Kidney glomerular epithelial cell (primary cell): ENCODE data around the gene DCLRE1A.
"Not testable (repeated sequence)": the region's sequence is repeated elsewhere in the genome, so short reads cannot be mapped to it uniquely, and the experiment has no call there.

ENCODE experiments used
- DNase-seq: peaks from one replicate; lab custom pipeline; 2025; lab: John Stamatoyannopoulos, UW

DCLRE1A gene

DNA sequence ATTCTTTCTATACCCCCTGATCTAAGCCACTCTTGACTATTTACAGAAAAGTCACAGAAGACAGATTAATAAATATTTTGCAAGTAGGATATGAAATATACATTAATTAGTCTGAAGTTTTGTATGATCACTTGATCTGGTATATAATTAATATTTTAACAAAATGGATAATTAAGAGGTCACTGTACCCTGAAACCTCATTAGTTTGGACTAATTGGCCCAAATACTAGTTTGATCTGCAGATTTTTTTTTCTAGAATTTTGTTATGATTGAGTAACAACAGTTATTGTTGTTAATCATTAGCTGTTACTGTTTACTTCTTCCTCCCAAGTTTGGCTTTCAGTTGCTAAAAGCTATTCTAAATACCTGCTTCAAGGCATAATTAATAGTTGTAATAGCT lies 3.3 kb upstream of the DCLRE1A start:
- no peak for DNase-seq

DNA sequence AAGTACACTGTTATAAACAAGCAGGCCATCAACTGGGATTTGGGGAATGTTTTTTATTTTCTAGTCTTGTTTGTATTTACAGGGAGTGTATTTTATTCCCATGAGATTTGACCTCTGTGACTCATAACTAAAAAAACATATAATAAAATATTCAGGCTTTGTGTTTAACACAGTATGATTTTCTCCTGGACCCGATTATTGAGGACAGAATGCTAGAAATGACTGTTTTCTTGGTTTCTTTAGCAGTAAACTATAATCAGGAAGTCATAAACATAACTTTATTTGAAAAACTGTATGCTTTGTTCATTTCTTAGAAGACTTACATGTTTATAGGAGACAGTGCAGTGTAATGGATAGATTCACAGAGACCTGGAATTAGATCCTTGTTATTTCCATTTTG lies 2.7 kb upstream of the DCLRE1A start:
- no peak for DNase-seq

DNA sequence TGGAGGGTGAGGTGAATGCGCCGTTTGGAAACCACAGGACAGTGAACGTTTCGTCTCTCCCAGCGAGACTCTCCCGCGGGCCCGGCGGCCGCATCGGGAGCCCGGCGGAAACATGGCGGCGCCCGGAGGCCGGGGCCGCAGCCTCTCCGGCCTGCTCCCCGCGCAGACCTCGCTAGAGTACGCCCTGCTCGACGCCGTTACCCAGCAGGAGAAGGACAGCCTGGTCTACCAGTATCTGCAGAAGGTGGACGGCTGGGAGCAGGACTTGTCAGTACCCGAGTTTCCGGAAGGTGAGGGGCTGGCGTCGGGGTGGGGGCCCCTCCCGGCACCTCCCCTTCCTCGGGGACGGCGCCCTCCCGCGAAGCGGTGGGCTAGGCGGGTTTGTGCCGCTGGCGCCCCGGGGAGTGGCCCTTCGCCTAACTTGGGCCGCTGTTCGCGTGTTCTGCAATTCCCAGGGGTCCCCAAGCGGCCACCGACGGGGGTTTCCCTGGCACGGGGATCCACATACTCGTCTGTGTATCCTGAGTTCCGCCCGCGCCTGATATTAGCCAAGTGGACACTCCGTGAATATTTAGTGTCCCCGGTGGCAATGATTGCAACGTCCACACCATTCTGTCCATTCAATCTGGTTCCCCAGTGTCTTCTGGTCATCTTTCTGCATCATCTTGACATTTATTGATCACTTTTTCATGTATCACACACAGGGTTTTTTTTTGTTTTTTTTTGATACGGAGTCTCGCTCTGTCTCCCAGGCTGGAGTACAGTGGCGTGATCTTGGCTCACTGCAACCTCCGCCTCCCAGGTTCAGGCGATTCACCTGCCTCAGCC lies 1.1 kb upstream of the DCLRE1A start:
- peak; percentile 41 for DNase-seq

DNA sequence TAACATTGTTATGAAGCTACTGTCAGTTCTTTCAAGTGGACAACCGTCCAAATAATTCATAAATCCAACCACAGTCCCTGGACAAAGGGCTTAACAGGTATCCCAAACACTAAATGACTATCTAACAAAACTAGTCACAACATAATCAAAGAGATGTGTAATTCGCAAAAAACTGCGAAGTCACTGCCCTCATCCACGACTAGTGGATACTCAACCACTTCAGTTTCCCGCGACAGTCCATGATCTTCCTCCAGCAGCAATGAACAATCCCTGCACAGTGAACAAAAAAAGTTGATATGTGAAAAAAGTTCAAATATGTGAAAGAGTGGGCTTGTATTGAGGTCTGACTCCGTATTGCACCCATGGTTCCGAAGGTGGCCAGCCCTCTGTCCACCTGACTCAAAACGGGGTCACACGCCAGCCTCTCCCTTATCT lies 287 bp downstream of the DCLRE1A start:
- no peak for DNase-seq

DNA sequence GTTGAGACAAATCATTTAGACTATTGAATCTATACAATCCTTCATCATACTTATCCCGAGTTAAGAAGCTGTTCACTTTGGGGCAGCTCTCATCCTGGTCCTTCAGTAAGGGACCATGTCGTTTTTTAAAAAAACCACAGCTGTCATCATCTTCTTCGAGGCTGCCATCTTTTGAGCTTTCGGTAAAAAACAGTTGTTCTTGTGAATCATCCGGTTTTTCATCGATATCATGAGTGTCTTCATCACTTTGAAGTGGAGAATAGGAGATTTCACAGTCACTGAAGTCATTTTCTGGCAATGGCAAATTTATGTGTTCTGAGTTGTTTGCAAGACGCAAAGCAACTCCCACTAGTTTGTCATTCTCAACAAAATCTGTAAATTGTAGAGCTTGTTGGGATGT lies 3.9 kb downstream of the DCLRE1A start:
- DNase-seq: no peak

DNA sequence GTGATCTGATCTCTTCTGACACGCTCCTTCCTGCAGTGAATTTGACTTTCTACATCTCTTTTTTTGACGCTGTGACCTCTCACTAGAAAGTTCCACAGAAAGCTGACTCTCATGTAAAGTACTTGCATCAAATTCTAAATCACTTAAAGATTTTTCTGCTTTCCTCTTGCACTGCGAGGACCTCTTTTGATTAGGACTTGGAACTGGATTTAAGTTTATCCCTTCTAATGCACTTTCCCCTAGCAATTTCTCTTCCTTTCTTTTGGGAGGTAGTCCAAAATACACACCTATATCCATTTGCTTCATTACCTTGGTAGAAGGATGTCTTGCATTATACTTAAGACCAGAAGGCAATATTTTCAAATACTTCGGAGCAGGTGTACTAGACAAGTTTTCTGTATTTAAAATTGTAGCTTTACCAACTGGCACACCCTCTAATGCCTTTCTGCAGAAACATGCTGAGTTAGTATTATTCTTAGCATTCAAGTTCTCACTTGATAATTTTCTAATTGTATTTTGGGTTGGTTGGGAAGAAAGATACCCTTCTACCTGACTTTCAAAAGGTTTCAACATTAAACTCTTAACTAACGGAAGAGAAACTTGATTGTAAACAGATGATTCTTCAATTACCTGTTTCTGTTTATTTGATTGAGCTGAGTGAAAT lies 4.6 kb downstream of the DCLRE1A start:
- DNase-seq: no peak

DNA sequence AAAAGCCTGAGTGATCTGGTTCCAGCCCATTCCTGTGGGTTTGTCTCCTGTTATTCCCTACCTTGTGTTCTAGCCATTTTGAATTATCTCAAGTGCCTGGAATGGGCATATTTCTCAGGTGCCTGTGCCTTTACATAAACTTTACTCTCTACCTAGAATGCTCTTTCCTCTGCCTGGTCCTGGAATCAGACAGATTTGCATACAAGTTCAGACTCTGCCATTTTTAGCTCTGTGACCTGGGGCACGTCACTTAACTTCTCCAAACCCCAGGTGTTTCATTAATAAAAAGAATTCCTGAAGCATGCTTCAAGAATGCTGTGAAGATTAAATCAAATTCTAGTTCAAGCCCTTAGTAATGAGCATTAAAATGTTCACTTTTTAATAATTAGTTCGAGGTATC lies 7.8 kb downstream of the DCLRE1A start:
- DNase-seq: no peak

DNA sequence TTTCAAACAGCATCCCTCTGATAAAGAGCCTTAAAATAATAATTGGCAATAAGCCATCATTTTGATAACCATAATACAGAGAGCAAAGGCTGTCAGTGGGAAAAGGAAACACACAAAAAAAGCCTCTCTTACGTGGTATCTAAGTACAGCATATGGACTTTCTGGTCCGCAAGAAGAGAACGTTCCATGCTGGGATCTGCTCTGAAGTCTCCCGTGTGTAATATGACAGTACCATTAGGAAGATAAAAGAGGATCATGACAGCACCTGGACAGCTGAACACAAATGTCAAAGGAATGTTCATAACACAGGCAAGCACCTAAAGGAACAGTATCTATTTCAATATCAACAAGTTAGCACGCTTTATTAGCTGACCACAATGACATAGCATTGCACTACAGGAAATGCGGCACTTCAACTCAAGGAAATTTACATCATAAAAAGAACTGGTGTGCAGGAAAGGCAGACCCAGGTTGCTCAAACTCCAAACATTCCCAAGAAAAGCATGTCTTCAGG lies 9.9 kb downstream of the DCLRE1A start:
- no peak for DNase-seq

DNA sequence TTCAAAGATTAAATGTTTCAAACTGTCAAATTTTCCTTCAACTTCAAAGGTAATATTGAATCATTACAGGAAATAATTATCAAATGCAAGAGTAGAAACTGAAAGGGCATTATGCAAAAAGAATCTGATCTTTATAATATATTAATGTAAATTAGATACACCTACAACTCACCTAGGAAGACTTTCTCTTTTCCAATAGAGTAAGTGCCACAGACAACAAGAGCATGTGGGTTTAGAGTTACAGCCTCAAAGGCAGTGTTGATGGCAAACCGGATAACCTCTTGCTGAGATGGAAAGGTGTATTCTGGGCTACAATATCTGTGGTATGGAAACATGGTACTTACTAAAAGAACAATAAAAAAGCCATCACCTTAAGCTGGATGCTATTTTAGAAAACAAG lies 11.7 kb downstream of the DCLRE1A start:
- no peak for DNase-seq

DNA sequence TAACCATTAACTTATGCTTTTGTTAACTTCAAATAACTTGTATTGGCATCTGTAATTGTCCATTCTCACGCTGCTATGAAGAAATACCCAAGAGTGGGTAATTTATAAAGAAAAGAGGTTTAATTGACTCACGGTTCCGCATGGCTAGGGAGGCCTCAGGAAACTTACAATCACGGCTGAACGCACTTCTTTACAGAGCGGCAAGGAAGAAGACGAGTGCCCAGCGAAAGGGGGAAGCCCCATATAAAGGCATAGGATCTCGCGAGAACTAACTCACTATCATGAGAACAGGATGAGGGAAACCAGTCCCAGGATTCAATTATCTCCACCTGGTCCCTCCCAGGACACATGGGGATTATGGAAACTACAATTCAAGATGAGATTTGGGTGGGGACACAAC lies 25.3 kb downstream of the DCLRE1A start:
- not testable (repeated sequence) for DNase-seq

DNA sequence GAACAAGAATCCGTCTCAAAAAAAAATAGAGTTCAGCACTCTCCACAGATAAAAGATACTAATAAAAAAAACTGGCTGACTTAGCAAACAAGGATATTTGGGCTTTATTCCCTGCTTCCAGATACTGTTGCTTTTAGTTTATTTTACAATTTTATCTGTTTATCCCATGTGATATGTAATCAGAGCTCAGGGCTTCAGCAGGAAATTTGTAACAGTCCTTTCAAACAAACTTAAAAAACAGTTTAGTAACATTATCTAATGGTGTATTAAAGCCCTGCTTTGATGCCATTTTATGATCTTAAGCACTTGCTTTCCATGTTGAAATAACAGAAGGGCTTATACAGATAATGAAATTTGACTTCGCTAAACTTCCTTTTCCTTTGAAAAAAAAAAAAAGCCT lies 28.1 kb downstream of the DCLRE1A start:
- no peak for DNase-seq

DNA sequence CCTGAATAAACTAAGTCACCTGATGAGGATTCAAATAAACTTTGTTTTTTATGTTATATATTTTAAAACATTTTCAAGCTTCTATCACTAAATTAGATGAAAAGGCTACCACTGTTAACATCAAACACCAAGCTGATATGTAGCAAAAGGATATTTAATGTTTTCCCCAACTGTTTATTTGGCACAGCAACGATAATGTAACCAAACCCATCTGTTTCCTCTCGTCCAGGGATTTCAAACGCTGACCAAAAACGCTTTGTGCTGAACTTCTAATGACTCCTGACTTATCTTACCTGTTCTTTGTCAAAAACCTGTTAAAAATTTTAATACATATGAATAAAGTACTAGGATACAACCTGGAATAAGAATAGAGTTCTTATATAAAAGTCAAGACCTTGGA lies 30.5 kb downstream of the DCLRE1A start:
- no peak for DNase-seq

DNA sequence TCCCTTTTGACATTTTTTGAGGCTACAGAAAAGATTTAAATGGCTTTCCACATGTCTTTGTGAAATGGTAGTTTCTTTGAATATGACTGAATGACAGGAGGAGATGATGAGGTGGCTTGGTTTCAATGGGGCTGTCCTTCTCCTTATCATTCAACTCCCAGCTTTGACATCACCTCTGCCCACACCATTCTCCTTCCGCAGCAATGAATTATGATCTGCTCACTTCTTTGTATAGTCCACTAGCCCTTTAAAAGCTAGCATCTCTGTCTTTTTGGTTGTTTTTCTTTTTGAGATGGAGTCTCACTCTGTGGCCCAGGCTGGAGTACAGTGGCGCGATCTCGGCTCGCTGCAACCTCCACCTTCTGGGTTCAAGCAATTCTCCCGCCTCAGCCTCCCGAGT lies 31.7 kb downstream of the DCLRE1A start:
- no peak for DNase-seq

DNA sequence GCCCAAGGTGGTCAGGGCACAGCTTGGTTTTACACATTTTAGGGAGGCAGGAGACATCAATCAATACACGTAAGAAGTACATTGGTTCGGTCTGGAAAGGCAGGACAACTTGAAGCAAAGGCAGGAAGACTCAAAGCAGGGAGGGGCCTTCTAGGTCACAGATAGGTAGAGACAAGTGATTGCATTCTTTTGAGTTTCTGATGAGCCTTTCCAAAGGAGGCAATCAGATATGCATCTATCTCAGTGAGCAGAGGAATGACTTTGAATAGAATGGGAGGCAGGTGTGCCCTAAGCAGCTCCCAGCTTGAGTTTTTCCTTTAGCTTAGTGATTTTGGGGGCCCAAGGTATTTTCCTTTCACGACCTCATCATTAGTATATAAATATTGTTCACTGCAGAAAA lies 32.6 kb downstream of the DCLRE1A start:
- DNase-seq: not testable (repeated sequence)

DNA sequence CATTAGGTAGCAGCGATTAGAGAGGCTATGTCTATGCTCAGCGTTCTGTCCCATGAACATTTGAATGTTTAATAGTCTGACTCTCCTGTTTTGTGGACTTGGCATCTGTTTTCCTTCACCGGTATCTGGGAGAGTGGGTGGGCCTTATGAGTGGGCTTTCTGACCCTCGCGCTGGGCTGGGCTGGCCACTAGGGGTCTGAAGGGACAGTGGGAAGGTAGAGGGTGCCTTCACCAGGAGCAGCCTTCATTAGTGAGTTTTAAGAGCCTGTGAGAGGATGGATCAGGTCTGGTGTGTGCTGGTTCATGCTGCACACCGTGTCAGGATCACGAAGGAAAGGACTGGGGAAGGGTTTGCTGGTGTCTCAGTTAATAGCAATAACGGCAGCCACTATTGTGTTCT lies 33.4 kb downstream of the DCLRE1A start:
- no peak for DNase-seq

DNA sequence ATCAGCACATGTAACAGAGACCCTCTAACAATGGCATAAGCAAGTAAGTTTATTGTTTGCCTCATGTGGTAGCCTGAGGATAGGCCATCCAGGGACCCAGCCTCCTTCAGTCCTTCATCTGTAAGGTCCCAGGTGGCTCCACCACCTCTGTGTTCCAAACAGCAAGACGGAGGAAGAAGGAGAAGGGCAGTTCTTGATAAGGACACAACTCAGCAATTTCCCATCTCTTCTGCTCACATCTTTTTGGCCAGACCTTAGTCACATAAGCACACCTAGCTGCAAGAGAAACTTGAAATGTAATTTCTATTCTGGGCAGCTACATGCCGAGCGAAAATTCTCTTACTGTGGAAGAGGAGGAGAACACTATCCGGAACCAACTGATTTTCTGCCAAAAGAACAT lies 33.9 kb downstream of the DCLRE1A start:
- no peak for DNase-seq

DNA sequence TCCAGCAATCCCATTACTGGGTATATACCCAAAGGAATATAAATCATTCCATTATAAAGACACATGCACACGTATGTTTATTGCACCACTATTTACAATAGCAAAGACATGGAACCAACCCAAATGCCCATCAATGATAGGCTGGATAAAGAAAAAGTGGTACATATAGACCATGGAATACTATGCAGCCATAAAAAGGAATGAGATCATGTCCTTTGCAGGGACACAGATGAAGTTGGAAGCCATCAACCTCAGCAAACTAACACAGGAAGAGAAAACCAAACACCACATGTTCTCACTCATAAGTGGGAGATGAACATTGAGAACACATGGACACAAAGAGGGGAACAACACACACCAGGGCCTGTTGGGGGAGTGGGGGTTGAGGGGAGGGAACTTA lies 39.2 kb downstream of the DCLRE1A start:
- DNase-seq: not testable (repeated sequence)

DNA sequence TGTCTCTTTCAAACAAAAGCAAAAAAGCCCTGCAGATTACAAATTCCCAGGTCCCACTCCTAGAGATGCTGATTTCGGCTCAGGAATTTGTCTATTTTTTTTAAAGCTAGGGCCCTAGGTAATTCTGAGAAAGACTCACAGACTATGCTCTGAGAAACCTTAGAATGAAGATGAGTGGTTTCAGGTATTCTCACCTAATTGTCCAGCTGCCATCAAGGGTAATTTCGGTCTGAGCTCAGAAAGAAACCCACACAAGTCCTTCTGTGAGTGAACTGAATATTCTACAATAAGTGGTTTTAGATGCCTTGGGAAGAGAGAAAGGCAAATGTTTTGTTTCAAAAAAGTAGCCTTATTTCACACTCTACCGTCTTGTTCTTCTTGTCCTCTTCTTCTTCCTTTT lies 45.7 kb downstream of the DCLRE1A start:
- no peak for DNase-seq

DNA sequence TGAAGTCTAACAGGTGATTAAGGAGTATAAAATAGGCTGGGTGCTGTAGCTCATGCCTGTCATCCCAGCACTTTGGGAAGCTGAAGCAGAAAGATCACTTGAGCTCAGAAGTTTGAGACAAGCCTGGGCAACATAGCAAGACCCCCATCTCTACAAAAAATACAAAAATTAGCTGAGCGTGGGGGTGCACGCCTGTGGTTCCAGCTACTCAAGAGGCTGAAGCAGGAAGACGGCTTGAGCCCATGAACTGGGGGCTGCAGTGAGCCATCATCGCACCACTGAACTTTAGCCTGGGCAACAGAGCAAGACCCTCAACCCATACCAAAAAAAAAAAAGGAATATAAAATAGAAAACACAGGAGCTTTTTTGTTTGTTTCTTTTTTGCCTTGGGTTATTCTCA lies 47.4 kb downstream of the DCLRE1A start:
- DNase-seq: no peak

DNA sequence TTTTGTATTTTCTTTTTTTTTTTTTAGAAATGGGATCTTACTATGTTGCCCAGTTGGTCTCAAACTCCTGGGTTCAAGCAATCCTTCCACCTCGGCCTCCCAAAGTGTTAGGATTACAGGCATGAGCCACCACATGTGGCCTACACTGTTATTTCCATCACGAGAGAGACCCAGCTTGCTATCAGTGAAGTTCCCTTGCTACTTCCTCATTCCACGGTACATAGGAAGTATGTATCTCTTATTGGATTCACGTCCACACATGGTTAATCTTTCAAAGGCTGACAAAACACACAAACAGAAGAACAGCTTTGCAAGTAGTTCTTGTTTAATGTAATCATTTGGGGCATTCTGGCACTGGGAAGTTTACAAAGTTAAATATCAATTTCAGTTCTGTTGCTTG lies 50.9 kb downstream of the DCLRE1A start:
- no peak for DNase-seq

DNA sequence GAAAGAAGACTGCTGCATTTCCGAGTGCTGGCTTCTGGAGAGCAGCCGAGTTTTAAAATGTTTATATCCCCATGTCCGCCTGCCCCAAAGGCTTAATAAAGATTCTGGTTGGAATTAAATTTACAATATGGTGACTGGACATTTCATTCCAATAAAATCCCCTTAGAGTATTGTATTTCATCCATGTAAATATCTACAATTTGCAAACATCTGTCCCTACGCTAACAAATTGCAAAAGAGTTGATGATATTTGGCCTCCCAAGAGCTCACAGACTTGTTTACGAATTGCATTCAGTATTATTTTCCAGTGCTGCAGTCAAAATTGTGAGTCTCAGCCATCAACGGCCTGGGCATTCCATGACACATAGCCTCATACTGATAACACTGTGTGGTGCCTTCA lies 52.3 kb downstream of the DCLRE1A start:
- no peak for DNase-seq

DNA sequence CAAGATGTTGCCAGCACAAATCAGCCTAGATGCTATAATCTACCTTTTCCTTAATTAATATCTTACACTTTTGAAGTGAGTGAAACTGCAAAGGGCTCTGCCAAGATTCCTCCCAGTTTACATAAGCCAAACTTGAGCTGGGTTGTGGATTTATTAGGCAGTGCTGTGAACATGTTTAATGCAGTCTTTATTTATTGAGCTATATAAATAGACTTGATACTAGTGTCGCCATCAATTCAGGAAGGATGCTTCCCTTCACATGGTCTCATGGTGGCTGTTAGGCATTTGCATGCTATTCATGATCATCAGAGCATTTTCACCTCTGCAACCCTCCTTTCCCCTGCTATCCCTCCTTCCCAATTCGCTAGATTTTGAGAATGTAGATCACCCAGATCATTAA lies 62.2 kb downstream of the DCLRE1A start:
- no peak for DNase-seq

DNA sequence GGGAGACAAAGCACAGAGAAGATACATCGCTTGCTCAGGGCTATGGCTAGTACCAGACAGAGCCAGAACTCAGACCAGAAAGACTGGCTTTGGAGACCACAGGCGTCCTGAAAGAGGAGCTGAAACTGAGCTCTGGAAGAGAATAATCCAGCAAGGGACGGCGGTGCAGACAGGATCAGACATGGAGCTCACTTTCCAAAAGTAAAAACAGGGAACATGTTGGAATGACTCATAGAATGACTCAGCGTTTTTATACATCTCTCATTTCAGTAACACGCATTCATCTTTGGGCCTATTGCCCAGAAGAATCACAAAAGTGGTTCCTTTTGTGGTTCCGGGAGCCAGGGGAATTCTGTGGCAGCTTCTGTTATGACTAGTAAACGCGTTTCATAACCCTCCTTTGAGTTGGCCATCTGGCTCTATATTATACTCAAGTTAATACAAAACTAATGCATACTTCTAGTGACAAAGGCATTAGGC lies 65.2 kb downstream of the DCLRE1A start:
- peak; percentile 16 for DNase-seq
